GM21526 (cell line): ENCODE data around the gene TACC2.
"Not testable (repeated sequence)": the region's sequence is repeated elsewhere in the genome, so short reads cannot be mapped to it uniquely, and the experiment has no call there.

Source experiments
- ATAC-seq: cut with Tn5 transposase; IDR thresholded peaks from one replicate; pipeline ENCODE4 v1.9.1; 2021; ENCODE audit warnings: moderate library complexity; ENCODE audit not compliant: unreplicated experiment, low FRiP score

Gene TACC2

GRCh38 chr10:121988361-121989324 lies at the start of gene TACC2:
Gene TACC2 (plus strand): TSS chr10:121989163. CDS start chr10:122021982, 32,819 bp downstream.
- ATAC-seq, result no peak

- no peak for ATAC-seq
Observed at GRCh38 chr10:121941532-121941931, 47.4 kb upstream of the TACC2 start.

GRCh38 chr10:121942749-121943416 lies 46.1 kb upstream of the TACC2 start:
- no peak for ATAC-seq

- no peak for ATAC-seq
Observed at GRCh38 chr10:121947343-121948330, 41.3 kb upstream of the TACC2 start.

GRCh38 chr10:121949049-121949448 lies 39.9 kb upstream of the TACC2 start:
- ATAC-seq, result no peak

GRCh38 chr10:121949451-121949850 lies 39.5 kb upstream of the TACC2 start:
- no peak for ATAC-seq

- no peak for ATAC-seq
Observed at GRCh38 chr10:121952226-121952625, 36.7 kb upstream of the TACC2 start.

GRCh38 chr10:121956111-121957061 lies 32.6 kb upstream of the TACC2 start:
- ATAC-seq, result no peak

- no peak for ATAC-seq
Observed at GRCh38 chr10:121959671-121960070, 29.3 kb upstream of the TACC2 start.

GRCh38 chr10:121961456-121961855 lies 27.5 kb upstream of the TACC2 start:
- no peak for ATAC-seq

GRCh38 chr10:121965996-121966395 lies 23.0 kb upstream of the TACC2 start:
- no peak for ATAC-seq

- not testable (repeated sequence) for ATAC-seq
Observed at GRCh38 chr10:121969086-121969485, 19.9 kb upstream of the TACC2 start.

GRCh38 chr10:121974019-121974534 lies 14.9 kb upstream of the TACC2 start:
- ATAC-seq, result no peak

GRCh38 chr10:121974535-121975294 lies 14.2 kb upstream of the TACC2 start, which contains the start of gene NSMCE4A:
Gene NSMCE4A (minus strand): TSS chr10:121975217. CDS start chr10:121975165, 52 bp downstream.
- peak; percentile 83 for ATAC-seq

GRCh38 chr10:121975295-121976086 lies 13.5 kb upstream of the TACC2 start:
- ATAC-seq, result peak; percentile 15

GRCh38 chr10:121976607-121977006 lies 12.4 kb upstream of the TACC2 start:
- no peak for ATAC-seq

GRCh38 chr10:121978511-121978910 lies 10.5 kb upstream of the TACC2 start:
- no peak for ATAC-seq
